ENCODE measurements around the gene KIR3DL1. TPM values are rescaled to one million over a fixed set of nuclear protein-coding genes. Genes with fewer than 3 reads are reported as not detected.

The KIR3DL1 gene
- total RNA-seq, 2 experiments from 2014 or later: not detected

DNA sequence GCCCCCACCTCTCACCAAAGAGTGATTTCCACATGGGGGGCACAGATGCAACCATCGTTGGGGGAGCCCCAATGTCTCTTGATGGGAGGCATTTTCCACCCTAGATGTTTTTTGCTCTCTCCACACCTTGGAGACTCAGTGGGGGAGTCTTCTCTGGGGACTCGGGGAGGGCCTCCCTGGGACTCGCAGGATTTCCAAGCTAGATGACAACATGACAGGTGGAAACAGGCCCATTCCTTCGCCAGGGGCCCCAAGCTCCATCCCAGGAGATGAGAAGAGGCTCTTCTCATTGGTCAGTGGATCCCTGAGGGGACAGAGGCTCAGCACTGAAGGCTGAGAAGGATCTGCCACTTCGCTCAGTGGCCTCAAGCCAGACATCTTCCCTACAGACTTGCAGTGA lies 25.6 kb upstream of the KIR3DL1 start:
- intact Hi-C loops (cut with micrococcal nuclease; ENCODE audit: unreplicated experiment): no loop called here
- ChIA-PET POLR2A (no interaction called here), CTCF (ENCODE audit: unreplicated experiment) (no interaction called here)
- Histone ChIP-seq H3K36me3 (ENCODE audit: insufficient read depth, low read length) (no peaks in the 10 kb centered on the region), H3K9me2 (ENCODE audit: insufficient read depth, low read length) (no peaks in the 10 kb centered on the region), H3K27ac (ENCODE audit: low read depth, low read length, poor library complexity, severe bottlenecking) (no peak overlapping the region), H4K20me1 (ENCODE audit: insufficient read depth, low read length) (no peaks in the 10 kb centered on the region), H3K4me2 (ENCODE audit: low read length) (no peak overlapping the region), H2AFZ (ENCODE audit: low read length) (no peak overlapping the region), H3K4me3 (ENCODE audit: low read depth, low read length, poor library complexity, severe bottlenecking) (no peak overlapping the region), H3K4me1 (ENCODE audit: insufficient read depth, low read length, poor library complexity, severe bottlenecking) (peaks cover 8% of the 10 kb centered on the region), H3K9me3 (ENCODE audit: low read length) (no peaks in the 10 kb centered on the region), H3K79me2 (ENCODE audit: insufficient read depth, low read depth, low read length) (no peaks in the 10 kb centered on the region)
- TF ChIP-seq, protein P1, sequence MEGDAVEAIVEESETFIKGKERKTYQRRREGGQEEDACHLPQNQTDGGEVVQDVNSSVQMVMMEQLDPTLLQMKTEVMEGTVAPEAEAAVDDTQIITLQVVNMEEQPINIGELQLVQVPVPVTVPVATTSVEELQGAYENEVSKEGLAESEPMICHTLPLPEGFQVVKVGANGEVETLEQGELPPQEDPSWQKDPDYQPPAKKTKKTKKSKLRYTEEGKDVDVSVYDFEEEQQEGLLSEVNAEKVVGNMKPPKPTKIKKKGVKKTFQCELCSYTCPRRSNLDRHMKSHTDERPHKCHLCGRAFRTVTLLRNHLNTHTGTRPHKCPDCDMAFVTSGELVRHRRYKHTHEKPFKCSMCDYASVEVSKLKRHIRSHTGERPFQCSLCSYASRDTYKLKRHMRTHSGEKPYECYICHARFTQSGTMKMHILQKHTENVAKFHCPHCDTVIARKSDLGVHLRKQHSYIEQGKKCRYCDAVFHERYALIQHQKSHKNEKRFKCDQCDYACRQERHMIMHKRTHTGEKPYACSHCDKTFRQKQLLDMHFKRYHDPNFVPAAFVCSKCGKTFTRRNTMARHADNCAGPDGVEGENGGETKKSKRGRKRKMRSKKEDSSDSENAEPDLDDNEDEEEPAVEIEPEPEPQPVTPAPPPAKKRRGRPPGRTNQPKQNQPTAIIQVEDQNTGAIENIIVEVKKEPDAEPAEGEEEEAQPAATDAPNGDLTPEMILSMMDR (conservative IDR thresholded peaks at IDR 0.05; ENCODE audit: low read length): no peak
- no peak for TF ChIP-seq EZH2phosphoT487 (IDR thresholded peaks at IDR 0.05; ENCODE audit: borderline replicate concordance, low read depth, low read length)
- DNase-seq (ENCODE audit: low spot score): no peak
- no TSS peak for BruUV-seq (replicated peaks)

DNA sequence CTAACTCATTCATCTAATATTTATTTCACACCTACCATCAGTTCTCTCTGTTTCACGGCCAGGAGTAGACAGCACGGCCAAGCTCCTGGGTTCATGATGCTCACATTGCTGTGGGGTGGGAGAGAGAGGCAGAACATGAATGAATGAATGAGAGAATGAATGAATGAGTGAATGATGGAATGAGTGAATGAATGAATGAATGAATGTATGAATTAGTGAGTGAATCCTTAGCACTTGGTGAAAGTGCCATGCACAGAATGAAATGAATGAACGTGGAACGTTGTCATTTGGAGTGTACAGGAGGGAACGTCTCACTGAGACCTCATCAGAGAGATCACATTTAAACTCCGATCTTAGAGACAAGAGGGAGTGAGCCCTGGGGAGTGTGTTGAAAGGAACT lies 24.8 kb upstream of the KIR3DL1 start:
- no peaks in the 10 kb centered on the region for H3K9me2 ChIP-seq (ENCODE audit: insufficient read depth, low read length)
- no peaks in the 10 kb centered on the region for H3K9me3 ChIP-seq (ENCODE audit: low read length)
- no peak for DNase-seq (ENCODE audit: low spot score)
- H3K4me1 ChIP-seq (ENCODE audit: insufficient read depth, low read length, poor library complexity, severe bottlenecking): peaks cover 8% of the 10 kb centered on the region
- no peaks in the 10 kb centered on the region for H4K20me1 ChIP-seq (ENCODE audit: insufficient read depth, low read length)
- no peaks in the 10 kb centered on the region for H3K36me3 ChIP-seq (ENCODE audit: insufficient read depth, low read length)
- CTCF ChIA-PET (ENCODE audit: unreplicated experiment): no interaction called here
- TF ChIP-seq, protein P1 (conservative IDR thresholded peaks at IDR 0.05; ENCODE audit: low read length): no peak
- no peak for TF ChIP-seq EZH2phosphoT487 (IDR thresholded peaks at IDR 0.05; ENCODE audit: borderline replicate concordance, low read depth, low read length)
- H3K79me2 ChIP-seq (ENCODE audit: insufficient read depth, low read depth, low read length): no peaks in the 10 kb centered on the region
- H2AFZ ChIP-seq (ENCODE audit: low read length): no peak overlapping the region
- H3K4me2 ChIP-seq (ENCODE audit: low read length): no peak overlapping the region
- intact Hi-C loops (cut with micrococcal nuclease; ENCODE audit: unreplicated experiment): no loop called here
- POLR2A ChIA-PET: no interaction called here
- no peak overlapping the region for H3K27ac ChIP-seq (ENCODE audit: low read depth, low read length, poor library complexity, severe bottlenecking)
- no TSS peak for BruUV-seq (replicated peaks)
- no peak overlapping the region for H3K4me3 ChIP-seq (ENCODE audit: low read depth, low read length, poor library complexity, severe bottlenecking)

DNA sequence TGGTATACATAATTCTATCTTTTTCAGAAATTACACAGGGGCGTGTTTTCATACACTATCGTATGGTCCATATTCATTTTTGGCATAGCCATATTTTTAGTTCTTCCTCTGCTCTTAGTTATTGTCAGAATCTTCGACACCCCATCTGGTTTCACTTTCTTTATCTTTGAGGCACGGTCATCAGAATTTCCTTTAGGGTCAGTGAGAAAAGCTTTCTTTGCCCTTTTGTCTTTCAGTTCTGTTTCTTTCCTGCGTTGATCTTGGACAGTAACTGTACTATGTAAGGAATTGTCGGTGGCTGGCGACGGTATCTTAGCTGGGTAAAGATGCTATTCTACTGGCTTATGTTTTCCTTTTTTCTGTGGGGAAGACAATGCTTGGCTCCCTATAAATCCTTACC lies 23.5 kb upstream of the KIR3DL1 start:
- CTCF ChIA-PET (ENCODE audit: unreplicated experiment): interaction anchor here (0.5 kb wide), 1 partner anchor 314 kb away, joined by 3 read pairs; no protein-coding TSS in a partner anchor
- H2AFZ ChIP-seq (ENCODE audit: low read length): no peak overlapping the region
- DNase-seq (ENCODE audit: low spot score): peak; percentile 8

More for the DNA sequence above, 23.5 kb upstream of the KIR3DL1 start:
- Histone ChIP-seq H3K79me2 (ENCODE audit: insufficient read depth, low read depth, low read length) (no peaks in the 10 kb centered on the region), H3K9me3 (ENCODE audit: low read length) (no peaks in the 10 kb centered on the region), H3K4me3 (ENCODE audit: low read depth, low read length, poor library complexity, severe bottlenecking) (peak overlapping the region; percentile 40), H3K36me3 (ENCODE audit: insufficient read depth, low read length) (no peaks in the 10 kb centered on the region), H4K20me1 (ENCODE audit: insufficient read depth, low read length) (no peaks in the 10 kb centered on the region), H3K27ac (ENCODE audit: low read depth, low read length, poor library complexity, severe bottlenecking) (no peak overlapping the region), H3K9me2 (ENCODE audit: insufficient read depth, low read length) (no peaks in the 10 kb centered on the region), H3K4me2 (ENCODE audit: low read length) (peak overlapping the region; percentile 41), H3K4me1 (ENCODE audit: insufficient read depth, low read length, poor library complexity, severe bottlenecking) (peaks cover 8% of the 10 kb centered on the region)
- POLR2A ChIA-PET: no interaction called here
- TF ChIP-seq EZH2phosphoT487 (IDR thresholded peaks at IDR 0.05; ENCODE audit: borderline replicate concordance, low read depth, low read length): no peak
- TF ChIP-seq, protein P1 (conservative IDR thresholded peaks at IDR 0.05; ENCODE audit: low read length): no peak
- intact Hi-C loops (cut with micrococcal nuclease; ENCODE audit: unreplicated experiment): no loop called here
- no TSS peak for BruUV-seq (replicated peaks)
